Measurements from ENCODE around the gene KIF17. TPM values are rescaled to one million over a fixed set of nuclear protein-coding genes. Genes with fewer than 3 reads are reported as not detected.

KIF17 gene
- total and polyA plus RNA-seq, 9 donors = 0.56 to 6.2 (median 2.2) TPM

GRCh38 chr1:20726118-20726911, 8.5 kb upstream of the KIF17 start:
- intact Hi-C loops (cut with DNase I) = no loop called here
- TF ChIP-seq EP300 (IDR thresholded peaks at IDR 0.05) (no peak), POLR2A (IDR thresholded peaks at IDR 0.05) (no peak), CTCF (IDR thresholded peaks at IDR 0.05) (no peak)
- no peak overlapping the region for H3K4me3 ChIP-seq
- WGBS, 3 donors = 88 to 93% (median 88%) methylated on average over 24 to 25 of the region's 25 CpGs
- DNase-seq = peak; percentile 6 to 26 (median 17)
- no peak overlapping the region for H3K27ac ChIP-seq
- no peaks in the 10 kb centered on the region for H3K9me3 ChIP-seq
- no peaks in the 10 kb centered on the region for H3K27me3 ChIP-seq
- no peaks in the 10 kb centered on the region for H3K36me3 ChIP-seq
- no peaks in the 10 kb centered on the region for H3K4me1 ChIP-seq (ENCODE audit: insufficient read depth)

GRCh38 chr1:20725189-20726117, 7.6 kb upstream of the KIF17 start:
- intact Hi-C loops (cut with DNase I) = no loop called here
- H3K4me3 ChIP-seq = no peak overlapping the region
- TF ChIP-seq POLR2A (IDR thresholded peaks at IDR 0.05) (no peak), CTCF (IDR thresholded peaks at IDR 0.05) (no peak), EP300 (IDR thresholded peaks at IDR 0.05) (no peak)
- no peaks in the 10 kb centered on the region for H3K9me3 ChIP-seq
- H3K27me3 ChIP-seq = no peaks in the 10 kb centered on the region
- WGBS, 3 donors = 76 to 82% (median 76%) methylated on average over 27 to 29 of the region's 29 CpGs
- no peaks in the 10 kb centered on the region for H3K4me1 ChIP-seq (ENCODE audit: insufficient read depth)
- DNase-seq = peak; percentile 7 to 39 (median 19)
- no peaks in the 10 kb centered on the region for H3K36me3 ChIP-seq
- H3K27ac ChIP-seq = no peak overlapping the region

- TF ChIP-seq CTCF (IDR thresholded peaks at IDR 0.05) (no peak), POLR2A (IDR thresholded peaks at IDR 0.05) (no peak), EP300 (IDR thresholded peaks at IDR 0.05) (no peak)
- Histone ChIP-seq H3K36me3 (no peaks in the 10 kb centered on the region), H3K9me3 (no peaks in the 10 kb centered on the region), H3K4me1 (ENCODE audit: insufficient read depth) (no peaks in the 10 kb centered on the region), H3K27me3 (no peaks in the 10 kb centered on the region), H3K27ac (no peak overlapping the region), H3K4me3 (no peak overlapping the region)
- peak; percentile 4 to 29 (median 14) for DNase-seq
- intact Hi-C loops (cut with DNase I) = no loop called here
- 87 to 93% (median 90%) methylated on average over 11 to 17 of the region's 17 CpGs for WGBS, 3 donors
Measured at GRCh38 chr1:20724364-20725188, 6.8 kb upstream of the KIF17 start.
